Ovary (tissue), 3 donors: ENCODE measurements around the gene BLVRA.
"Not testable (repeated sequence)": the region's sequence is repeated elsewhere in the genome, so short reads cannot be mapped to it uniquely, and the experiment has no call there.

Experiments
- EP300 ChIP-seq: sonication (generic); formaldehyde crosslinking; IDR thresholded peaks from one replicate; pipeline ENCODE4 v1.6.1; 2017; ENCODE audit warnings: antibody characterized with exemption
- TF ChIP-seq, protein P1 (sequence below), 3 donors: fragments of 450-650 bp in 2 of 3; fragments of 200-600 bp in 1 of 3; IDR thresholded peaks; one replicate each; pipeline versions ENCODE4 v1.5.1 to v1.8.0; 2016 to 2022; ENCODE audit warnings: antibody characterized with exemption in 3 of 3, mild to moderate bottlenecking in 1 of 3
- donor health status: DM: no; HTN: no; CAD: no.

DNA sequence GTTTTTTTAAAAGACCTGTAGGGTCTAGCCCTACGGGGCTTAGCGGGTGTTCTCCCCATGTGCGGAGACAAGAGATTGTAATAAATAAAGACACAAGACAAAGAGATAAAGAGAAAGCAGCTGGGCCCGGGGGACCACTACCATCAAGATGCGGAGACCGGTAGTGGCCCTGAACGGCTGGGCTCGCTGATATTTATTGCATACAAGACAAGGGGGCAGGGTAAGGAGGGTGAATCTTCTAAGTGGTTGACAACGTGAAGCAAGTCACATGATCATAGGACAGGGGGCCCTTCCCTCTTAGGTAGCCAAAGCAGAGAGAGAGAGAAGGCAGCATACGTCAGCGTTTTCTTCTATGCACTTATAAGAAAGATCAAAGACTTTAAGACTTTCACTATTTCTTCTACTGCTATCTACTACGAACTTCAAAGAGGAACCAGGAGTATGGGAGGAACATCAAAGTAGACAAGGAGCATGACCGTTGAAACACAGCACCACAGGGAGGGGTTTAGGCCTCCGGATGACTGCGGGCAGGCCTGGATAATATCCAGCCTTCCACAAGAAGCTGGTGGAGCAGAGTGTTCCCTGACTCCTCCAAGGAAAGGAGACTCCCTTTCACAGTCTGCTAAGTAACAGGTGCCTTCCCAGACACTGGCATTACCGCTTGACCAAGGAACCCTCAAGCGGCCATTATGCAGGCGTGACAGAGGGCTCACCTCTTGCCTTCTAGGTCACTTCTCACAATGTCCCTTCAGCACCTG is 23.7 kb upstream of the BLVRA start:
- TF ChIP-seq, protein P1, sequence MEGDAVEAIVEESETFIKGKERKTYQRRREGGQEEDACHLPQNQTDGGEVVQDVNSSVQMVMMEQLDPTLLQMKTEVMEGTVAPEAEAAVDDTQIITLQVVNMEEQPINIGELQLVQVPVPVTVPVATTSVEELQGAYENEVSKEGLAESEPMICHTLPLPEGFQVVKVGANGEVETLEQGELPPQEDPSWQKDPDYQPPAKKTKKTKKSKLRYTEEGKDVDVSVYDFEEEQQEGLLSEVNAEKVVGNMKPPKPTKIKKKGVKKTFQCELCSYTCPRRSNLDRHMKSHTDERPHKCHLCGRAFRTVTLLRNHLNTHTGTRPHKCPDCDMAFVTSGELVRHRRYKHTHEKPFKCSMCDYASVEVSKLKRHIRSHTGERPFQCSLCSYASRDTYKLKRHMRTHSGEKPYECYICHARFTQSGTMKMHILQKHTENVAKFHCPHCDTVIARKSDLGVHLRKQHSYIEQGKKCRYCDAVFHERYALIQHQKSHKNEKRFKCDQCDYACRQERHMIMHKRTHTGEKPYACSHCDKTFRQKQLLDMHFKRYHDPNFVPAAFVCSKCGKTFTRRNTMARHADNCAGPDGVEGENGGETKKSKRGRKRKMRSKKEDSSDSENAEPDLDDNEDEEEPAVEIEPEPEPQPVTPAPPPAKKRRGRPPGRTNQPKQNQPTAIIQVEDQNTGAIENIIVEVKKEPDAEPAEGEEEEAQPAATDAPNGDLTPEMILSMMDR (IDR thresholded peaks at IDR 0.05), result not testable (repeated sequence)
- TF ChIP-seq EP300, result not testable (repeated sequence)
